Measurements from ENCODE around the gene ADGRA3. TPM values are rescaled to one million over a fixed set of nuclear protein-coding genes. Genes with fewer than 3 reads are reported as not detected.

Gene ADGRA3
- total and polyA plus RNA-seq, 2 donors: 11.2 to 13.1 TPM

- Histone ChIP-seq H3K9me3 (ENCODE audit: control insufficient read depth in 2 of 2, insufficient read depth in 1 of 2, low read length in 1 of 2) (peaks cover 0 to 4% of the 10 kb centered on the region in 2 donors), H3K4me1 (ENCODE audit: control insufficient read depth in 2 of 2, insufficient read depth in 2 of 2, low read length in 2 of 2) (no peaks in the 10 kb centered on the region), H3K36me3 (ENCODE audit: control insufficient read depth in 2 of 2, insufficient read depth in 2 of 2, low read length in 1 of 2) (no peaks in the 10 kb centered on the region), H3K27ac (ENCODE audit: low read depth in 1 of 2, low read length in 1 of 2) (no peak overlapping the region), H3K4me3 (ENCODE audit: low read length in 2 of 2) (no peak overlapping the region), H3K27me3 (ENCODE audit: control insufficient read depth in 2 of 2, insufficient read depth in 1 of 2, low read length in 1 of 2) (no peaks in the 10 kb centered on the region)
- no peak for DNase-seq (ENCODE audit: low read depth in 6 of 9, low spot score in 9 of 9)
- 89% methylated on average over 1 of the region's 1 CpG for WGBS
Observed at GRCh38 chr4:22534374-22534773, 18.5 kb upstream of the ADGRA3 start.

- Histone ChIP-seq H3K9me3 (ENCODE audit: control insufficient read depth in 2 of 2, insufficient read depth in 1 of 2, low read length in 1 of 2) (peaks cover 0 to 4% of the 10 kb centered on the region in 2 donors), H3K36me3 (ENCODE audit: control insufficient read depth in 2 of 2, insufficient read depth in 2 of 2, low read length in 1 of 2) (no peaks in the 10 kb centered on the region), H3K27ac (ENCODE audit: low read depth in 1 of 2, low read length in 1 of 2) (no peak overlapping the region), H3K4me3 (ENCODE audit: low read length in 2 of 2) (no peak overlapping the region), H3K27me3 (ENCODE audit: control insufficient read depth in 2 of 2, insufficient read depth in 1 of 2, low read length in 1 of 2) (no peaks in the 10 kb centered on the region), H3K4me1 (ENCODE audit: control insufficient read depth in 2 of 2, insufficient read depth in 2 of 2, low read length in 2 of 2) (no peaks in the 10 kb centered on the region)
- WGBS: 96% methylated on average over 1 of the region's 1 CpG
- no peak for DNase-seq (ENCODE audit: low read depth in 6 of 9, low spot score in 9 of 9)
Observed at GRCh38 chr4:22532896-22533295, 17.0 kb upstream of the ADGRA3 start.

- Histone ChIP-seq H3K9me3 (ENCODE audit: control insufficient read depth in 2 of 2, insufficient read depth in 1 of 2, low read length in 1 of 2) (peaks cover 0 to 4% of the 10 kb centered on the region in 2 donors), H3K4me1 (ENCODE audit: control insufficient read depth in 2 of 2, insufficient read depth in 2 of 2, low read length in 2 of 2) (no peaks in the 10 kb centered on the region), H3K4me3 (ENCODE audit: low read length in 2 of 2) (no peak overlapping the region), H3K36me3 (ENCODE audit: control insufficient read depth in 2 of 2, insufficient read depth in 2 of 2, low read length in 1 of 2) (no peaks in the 10 kb centered on the region), H3K27me3 (ENCODE audit: control insufficient read depth in 2 of 2, insufficient read depth in 1 of 2, low read length in 1 of 2) (no peaks in the 10 kb centered on the region), H3K27ac (ENCODE audit: low read depth in 1 of 2, low read length in 1 of 2) (no peak overlapping the region)
- 89% methylated on average over 1 of the region's 1 CpG for WGBS
- DNase-seq (ENCODE audit: low read depth in 6 of 9, low spot score in 9 of 9): no peak
Observed at GRCh38 chr4:22532117-22532516, 16.3 kb upstream of the ADGRA3 start.

- H3K36me3 ChIP-seq (ENCODE audit: control insufficient read depth in 2 of 2, insufficient read depth in 2 of 2, low read length in 1 of 2): no peaks in the 10 kb centered on the region
- no peaks in the 10 kb centered on the region for H3K27me3 ChIP-seq (ENCODE audit: control insufficient read depth in 2 of 2, insufficient read depth in 1 of 2, low read length in 1 of 2)
- DNase-seq (ENCODE audit: low read depth in 6 of 9, low spot score in 9 of 9): no peak
- no peak overlapping the region for H3K27ac ChIP-seq (ENCODE audit: low read depth in 1 of 2, low read length in 1 of 2)
- 74% methylated on average over 4 of the region's 4 CpGs for WGBS
- H3K4me3 ChIP-seq (ENCODE audit: low read length in 2 of 2): no peak overlapping the region
- no peaks in the 10 kb centered on the region for H3K4me1 ChIP-seq (ENCODE audit: control insufficient read depth in 2 of 2, insufficient read depth in 2 of 2, low read length in 2 of 2)
- H3K9me3 ChIP-seq (ENCODE audit: control insufficient read depth in 2 of 2, insufficient read depth in 1 of 2, low read length in 1 of 2): peaks cover 0 to 4% of the 10 kb centered on the region in 2 donors
Observed at GRCh38 chr4:22531311-22532019, 15.6 kb upstream of the ADGRA3 start.

GRCh38 chr4:22524895-22525294, 9.0 kb upstream of the ADGRA3 start:
- Histone ChIP-seq H3K27me3 (ENCODE audit: control insufficient read depth in 2 of 2, insufficient read depth in 1 of 2, low read length in 1 of 2) (no peaks in the 10 kb centered on the region), H3K36me3 (ENCODE audit: control insufficient read depth in 2 of 2, insufficient read depth in 2 of 2, low read length in 1 of 2) (no peaks in the 10 kb centered on the region), H3K4me3 (ENCODE audit: low read length in 2 of 2) (no peak overlapping the region), H3K4me1 (ENCODE audit: control insufficient read depth in 2 of 2, insufficient read depth in 2 of 2, low read length in 2 of 2) (no peaks in the 10 kb centered on the region), H3K9me3 (ENCODE audit: control insufficient read depth in 2 of 2, insufficient read depth in 1 of 2, low read length in 1 of 2) (no peaks in the 10 kb centered on the region), H3K27ac (ENCODE audit: low read depth in 1 of 2, low read length in 1 of 2) (no peak overlapping the region)
- WGBS: 95% methylated on average over 3 of the region's 3 CpGs
- no peak for DNase-seq (ENCODE audit: low read depth in 6 of 9, low spot score in 9 of 9)

- 95% methylated on average over 9 of the region's 9 CpGs for WGBS
- Histone ChIP-seq H3K9me3 (ENCODE audit: control insufficient read depth in 2 of 2, insufficient read depth in 1 of 2, low read length in 1 of 2) (no peaks in the 10 kb centered on the region), H3K4me3 (ENCODE audit: low read length in 2 of 2) (no peak overlapping the region), H3K4me1 (ENCODE audit: control insufficient read depth in 2 of 2, insufficient read depth in 2 of 2, low read length in 2 of 2) (no peaks in the 10 kb centered on the region), H3K36me3 (ENCODE audit: control insufficient read depth in 2 of 2, insufficient read depth in 2 of 2, low read length in 1 of 2) (no peaks in the 10 kb centered on the region), H3K27ac (ENCODE audit: low read depth in 1 of 2, low read length in 1 of 2) (no peak overlapping the region), H3K27me3 (ENCODE audit: control insufficient read depth in 2 of 2, insufficient read depth in 1 of 2, low read length in 1 of 2) (no peaks in the 10 kb centered on the region)
- no peak for DNase-seq (ENCODE audit: low read depth in 6 of 9, low spot score in 9 of 9)
Observed at GRCh38 chr4:22522706-22523501, 7.0 kb upstream of the ADGRA3 start.

- H3K9me3 ChIP-seq (ENCODE audit: control insufficient read depth in 2 of 2, insufficient read depth in 1 of 2, low read length in 1 of 2): no peaks in the 10 kb centered on the region
- no peaks in the 10 kb centered on the region for H3K36me3 ChIP-seq (ENCODE audit: control insufficient read depth in 2 of 2, insufficient read depth in 2 of 2, low read length in 1 of 2)
- no peak overlapping the region for H3K27ac ChIP-seq (ENCODE audit: low read depth in 1 of 2, low read length in 1 of 2)
- WGBS: 97% methylated on average over 2 of the region's 2 CpGs
- no peak for DNase-seq (ENCODE audit: low read depth in 6 of 9, low spot score in 9 of 9)
- no peak overlapping the region for H3K4me3 ChIP-seq (ENCODE audit: low read length in 2 of 2)
- no peaks in the 10 kb centered on the region for H3K4me1 ChIP-seq (ENCODE audit: control insufficient read depth in 2 of 2, insufficient read depth in 2 of 2, low read length in 2 of 2)
- no peaks in the 10 kb centered on the region for H3K27me3 ChIP-seq (ENCODE audit: control insufficient read depth in 2 of 2, insufficient read depth in 1 of 2, low read length in 1 of 2)
Observed at GRCh38 chr4:22522206-22522605, 6.3 kb upstream of the ADGRA3 start.

- Histone ChIP-seq H3K27ac (ENCODE audit: low read depth in 1 of 2, low read length in 1 of 2) (no peak overlapping the region), H3K36me3 (ENCODE audit: control insufficient read depth in 2 of 2, insufficient read depth in 2 of 2, low read length in 1 of 2) (no peaks in the 10 kb centered on the region), H3K4me1 (ENCODE audit: control insufficient read depth in 2 of 2, insufficient read depth in 2 of 2, low read length in 2 of 2) (peaks cover 0 to 2% of the 10 kb centered on the region in 2 donors), H3K4me3 (ENCODE audit: low read length in 2 of 2) (no peak overlapping the region), H3K27me3 (ENCODE audit: control insufficient read depth in 2 of 2, insufficient read depth in 1 of 2, low read length in 1 of 2) (peaks cover 0 to 9% of the 10 kb centered on the region in 2 donors), H3K9me3 (ENCODE audit: control insufficient read depth in 2 of 2, insufficient read depth in 1 of 2, low read length in 1 of 2) (no peaks in the 10 kb centered on the region)
- DNase-seq (ENCODE audit: low read depth in 6 of 9, low spot score in 9 of 9): no peak
Observed at GRCh38 chr4:22521240-22521639, 5.4 kb upstream of the ADGRA3 start.

- WGBS: under 1% methylated on average over 80 of the region's 80 CpGs
- DNase-seq (ENCODE audit: low read depth in 6 of 9, low spot score in 9 of 9): peak in 7 of 9 donors; percentile 19 to 66 (median 34)
- peaks cover 0 to 16% of the 10 kb centered on the region in 2 donors for H3K27me3 ChIP-seq (ENCODE audit: control insufficient read depth in 2 of 2, insufficient read depth in 1 of 2, low read length in 1 of 2)
- H3K4me3 ChIP-seq (ENCODE audit: low read length in 2 of 2): peak overlapping the region; percentile 61 to 69
- peaks cover 3 to 4% of the 10 kb centered on the region in 2 donors for H3K4me1 ChIP-seq (ENCODE audit: control insufficient read depth in 2 of 2, insufficient read depth in 2 of 2, low read length in 2 of 2)
- H3K36me3 ChIP-seq (ENCODE audit: control insufficient read depth in 2 of 2, insufficient read depth in 2 of 2, low read length in 1 of 2): no peaks in the 10 kb centered on the region
- H3K27ac ChIP-seq (ENCODE audit: low read depth in 1 of 2, low read length in 1 of 2): peak overlapping the region in 1 of 2 donors; percentile 43
- no peaks in the 10 kb centered on the region for H3K9me3 ChIP-seq (ENCODE audit: control insufficient read depth in 2 of 2, insufficient read depth in 1 of 2, low read length in 1 of 2)
Observed at GRCh38 chr4:22515145-22515887, 550 bp downstream of the ADGRA3 start.

Data from thymus (tissue), 11 donors.